HG02885 (cell line): ENCODE results near the gene SH2D2A.
"Not testable (repeated sequence)": the region's sequence is repeated elsewhere in the genome, so short reads cannot be mapped to it uniquely, and the experiment has no call there.

Experiments used
- ATAC-seq: cut with Tn5 transposase; IDR thresholded peaks from one replicate; pipeline ENCODE4 v1.9.1; 2021; ENCODE audit warnings: mild to moderate bottlenecking; ENCODE audit not compliant: unreplicated experiment, poor library complexity

Gene SH2D2A

DNA sequence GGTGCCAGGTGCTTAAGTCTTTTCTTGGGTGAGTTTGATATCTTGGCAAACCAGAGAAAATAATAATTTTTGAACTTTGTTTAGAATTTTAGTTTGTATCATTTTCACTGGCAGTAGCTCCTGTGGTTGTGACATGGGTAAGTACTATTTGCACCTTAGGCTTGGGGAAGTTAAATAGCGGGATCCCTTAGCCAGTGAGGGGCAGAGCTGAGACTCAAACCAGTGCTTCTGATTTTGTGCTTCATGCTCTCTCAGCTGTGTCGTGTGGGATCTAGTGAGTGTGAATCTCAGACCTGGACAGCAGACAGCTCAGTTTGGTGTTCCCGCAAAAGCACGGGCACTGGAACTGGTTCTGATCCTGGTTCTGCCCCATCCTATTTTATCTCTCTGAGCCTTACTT, 39.7 kb downstream of the SH2D2A start:
- ATAC-seq, result no peak

GRCh38 chr1:156775799-156776198, 40.8 kb downstream of the SH2D2A start:
- no peak for ATAC-seq

GRCh38 chr1:156773607-156774006, 43.0 kb downstream of the SH2D2A start:
- no peak for ATAC-seq

- ATAC-seq, result no peak
These were observed 43.7 kb downstream of the SH2D2A start for GRCh38 chr1:156772728-156773497.

DNA sequence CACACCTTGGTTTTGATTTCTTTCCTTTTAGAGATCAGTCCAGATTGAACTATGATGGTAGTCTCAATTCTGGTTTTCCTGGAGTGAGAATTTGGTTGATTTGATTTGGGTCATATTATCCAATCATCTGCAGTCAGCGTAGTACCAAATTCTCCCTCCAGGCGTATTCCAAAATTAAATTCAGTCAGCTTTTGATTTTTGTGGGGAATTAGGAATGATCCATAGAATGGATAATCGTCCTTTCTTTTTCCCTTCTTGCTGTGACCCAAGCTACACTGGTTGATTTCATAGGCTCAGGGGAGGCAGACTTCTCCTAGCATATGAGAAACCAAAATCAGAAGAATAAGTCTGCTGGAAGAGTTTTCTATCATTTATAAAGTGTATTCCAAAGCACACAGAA, 44.4 kb downstream of the SH2D2A start:
- ATAC-seq, result no peak

DNA sequence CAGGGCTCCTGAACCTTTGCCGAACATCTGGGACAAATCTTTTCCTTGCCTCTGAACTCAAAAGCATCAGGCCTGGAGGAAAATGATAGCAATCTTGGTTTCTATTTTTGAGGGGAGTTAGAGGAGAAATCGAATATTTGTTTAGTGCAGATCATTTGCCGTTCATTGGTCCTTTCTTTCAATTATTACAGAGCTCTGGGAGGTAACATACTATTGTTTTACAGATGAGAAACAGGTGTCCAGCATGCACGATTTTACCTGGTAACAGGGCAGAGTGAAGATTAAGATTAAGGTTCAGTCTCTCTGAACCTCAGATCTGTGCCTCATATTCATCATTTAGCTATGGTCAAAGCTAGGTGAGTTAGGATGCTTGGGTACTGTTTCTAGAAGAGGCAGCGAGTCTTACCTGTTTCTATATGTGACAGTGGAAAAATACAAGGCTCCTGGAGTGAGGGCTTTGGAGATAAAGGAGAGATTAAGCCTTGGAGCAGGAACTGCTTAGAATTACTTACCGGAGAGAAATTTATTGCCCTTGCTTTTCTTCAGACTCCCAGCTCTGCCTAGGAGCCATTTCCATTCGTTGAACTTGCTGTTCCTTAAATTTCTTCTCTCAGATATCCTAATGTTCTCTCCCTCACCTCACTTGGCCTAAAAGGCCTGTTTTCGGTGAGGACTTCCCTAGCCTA, 47.9 kb downstream of the SH2D2A start:
- no peak for ATAC-seq

- peak; percentile 14 for ATAC-seq
These were observed 48.6 kb downstream of the SH2D2A start for GRCh38 chr1:156767879-156768604.

- peak; percentile 92 for ATAC-seq
These were observed 49.4 kb downstream of the SH2D2A start, which contains the start of gene PRCC for GRCh38 chr1:156767101-156767878. PRCC (plus strand) TSS chr1:156767535; CDS start chr1:156767772, 237 bp downstream.

GRCh38 chr1:156766298-156767100, 50.1 kb downstream of the SH2D2A start:
- peak; percentile 3 for ATAC-seq

GRCh38 chr1:156765666-156766065, 51.0 kb downstream of the SH2D2A start:
- no peak for ATAC-seq

DNA sequence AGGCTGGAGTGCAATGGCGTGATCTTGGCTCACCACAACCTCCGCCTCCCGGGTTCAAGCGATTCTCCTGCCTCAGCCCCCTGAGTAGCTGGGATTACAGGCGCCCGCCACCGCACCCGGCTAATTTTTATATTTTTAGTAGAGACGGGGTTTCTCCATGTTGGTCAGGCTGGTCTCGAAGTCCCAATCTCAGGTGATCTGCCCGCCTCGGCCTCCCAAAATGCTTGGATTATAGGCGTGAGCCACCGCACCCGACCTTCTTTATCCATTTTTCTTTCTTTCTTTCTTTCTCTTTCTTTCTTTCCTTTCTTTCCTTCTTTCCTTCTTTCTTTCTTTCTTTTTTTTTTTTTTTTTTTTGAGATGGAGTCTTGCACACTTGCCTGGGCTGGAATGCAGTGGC, 51.5 kb downstream of the SH2D2A start:
- not testable (repeated sequence) for ATAC-seq

DNA sequence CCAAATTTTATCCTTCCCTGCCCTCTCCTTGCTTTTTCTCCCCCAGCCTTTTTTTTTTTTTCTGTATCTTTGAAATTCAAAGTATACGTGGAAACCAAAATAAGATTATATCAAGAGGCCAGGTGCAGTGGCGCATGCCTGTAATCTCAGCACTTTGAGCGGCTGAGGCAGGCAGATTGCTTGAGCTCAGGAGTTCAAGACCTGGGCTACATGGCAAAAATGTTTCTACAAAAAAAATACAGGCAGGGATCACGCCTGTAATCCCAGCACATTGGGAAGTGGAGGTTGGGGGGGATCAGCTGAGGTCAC, 55.9 kb downstream of the SH2D2A start:
- no peak for ATAC-seq

- no peak for ATAC-seq
These were observed 56.4 kb downstream of the SH2D2A start for GRCh38 chr1:156760092-156760795.

DNA sequence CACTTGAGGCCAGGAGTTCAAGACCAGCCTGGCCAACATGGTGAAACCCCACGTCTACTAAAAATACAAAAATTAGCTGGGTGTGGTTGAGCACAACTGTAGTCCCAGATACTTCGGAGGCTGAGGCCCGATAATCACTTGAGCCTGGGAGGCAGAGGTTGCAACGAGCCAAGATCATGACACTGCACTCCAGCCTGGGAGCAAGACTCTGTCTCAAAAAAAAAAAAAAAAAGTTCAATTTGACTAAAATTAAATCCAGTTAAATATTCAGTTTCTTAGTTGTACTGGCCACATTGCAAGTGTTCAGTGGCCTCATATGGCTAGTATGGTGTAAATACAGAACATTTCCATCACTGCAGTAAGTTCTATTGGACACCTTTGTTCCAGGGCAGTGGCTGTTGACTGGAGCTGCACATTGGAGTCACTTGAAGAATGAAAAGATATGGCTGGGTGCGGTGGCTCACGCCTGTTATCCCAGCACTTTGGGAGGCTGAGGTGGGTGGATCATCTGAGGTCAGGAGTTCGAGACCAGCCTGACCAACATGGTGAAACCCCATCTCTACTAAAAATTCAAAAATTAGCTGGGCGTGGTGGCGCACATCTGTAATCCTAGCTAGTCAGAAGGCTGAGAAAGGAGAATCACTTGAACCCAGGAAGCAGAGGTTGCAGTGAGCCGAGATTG, 58.9 kb downstream of the SH2D2A start:
- ATAC-seq, result not testable (repeated sequence)

DNA sequence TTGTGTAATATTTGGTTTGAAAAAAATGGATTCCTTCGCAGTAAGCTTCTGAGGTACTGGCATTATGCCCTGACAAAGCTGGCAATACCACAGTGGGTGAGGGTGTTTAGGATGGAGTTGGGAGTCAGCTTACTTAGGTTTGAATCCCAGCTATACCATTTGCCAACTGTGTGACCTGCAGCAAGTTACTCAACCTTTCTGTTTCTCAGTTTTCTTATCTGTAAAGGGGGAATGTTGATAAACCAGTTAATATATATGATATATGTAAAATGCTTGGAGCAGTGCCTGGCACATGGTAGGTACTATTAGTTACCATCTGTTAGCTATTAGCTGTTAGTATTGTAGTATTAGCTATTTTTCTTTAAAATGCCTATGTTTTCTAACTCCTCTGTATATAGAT, 60.3 kb downstream of the SH2D2A start:
- no peak for ATAC-seq
